HG02759 (cell line): ENCODE data around the gene PCBP3.

Source experiments
- ATAC-seq: cut with Tn5 transposase; IDR thresholded peaks from one replicate; pipeline ENCODE4 v1.9.1; 2021; ENCODE audit warnings: mild to moderate bottlenecking, moderate library complexity; ENCODE audit not compliant: unreplicated experiment

PCBP3 gene

GRCh38 chr21:45900034-45900868, 256.7 kb downstream of the PCBP3 start:
- ATAC-seq, result no peak

GRCh38 chr21:45901061-45901690, 257.7 kb downstream of the PCBP3 start:
- ATAC-seq, result no peak

- ATAC-seq, result no peak
These were observed 258.9 kb downstream of the PCBP3 start for GRCh38 chr21:45902292-45902995.

- ATAC-seq, result no peak
These were observed 261.7 kb downstream of the PCBP3 start for GRCh38 chr21:45905196-45905595.

GRCh38 chr21:45906196-45906805, 262.8 kb downstream of the PCBP3 start:
- ATAC-seq, result no peak

GRCh38 chr21:45906859-45907258, 263.3 kb downstream of the PCBP3 start:
- ATAC-seq, result no peak

- ATAC-seq, result no peak
These were observed 265.2 kb downstream of the PCBP3 start for GRCh38 chr21:45908536-45909237.

GRCh38 chr21:45909238-45909988, 265.9 kb downstream of the PCBP3 start:
- ATAC-seq, result no peak

GRCh38 chr21:45910155-45910547, 266.6 kb downstream of the PCBP3 start:
- no peak for ATAC-seq

GRCh38 chr21:45910548-45911221, 267.2 kb downstream of the PCBP3 start:
- ATAC-seq, result no peak

GRCh38 chr21:45911806-45912325, 268.3 kb downstream of the PCBP3 start:
- ATAC-seq, result no peak

GRCh38 chr21:45912611-45913417, 269.3 kb downstream of the PCBP3 start:
- no peak for ATAC-seq

- no peak for ATAC-seq
These were observed 269.9 kb downstream of the PCBP3 start for GRCh38 chr21:45913418-45913765.

- no peak for ATAC-seq
These were observed 270.4 kb downstream of the PCBP3 start for GRCh38 chr21:45913886-45914285.

GRCh38 chr21:45914321-45914845, 270.9 kb downstream of the PCBP3 start:
- ATAC-seq, result no peak

GRCh38 chr21:45916011-45916840, 272.7 kb downstream of the PCBP3 start:
- ATAC-seq, result no peak

GRCh38 chr21:45917241-45917640, 273.7 kb downstream of the PCBP3 start:
- no peak for ATAC-seq
